ENCODE data around the gene PFN3. TPM values are rescaled to one million over a fixed set of nuclear protein-coding genes. Genes with fewer than 3 reads are reported as not detected.
A peak's percentile ranks its signal among the peaks of the same experiment; 100 is the strongest.

PFN3 gene
- total and polyA plus RNA-seq, 2 of the 13 experiments (the other 11 are each of a cell fraction or from before 2014, with no cell fraction given), result not detected

GRCh38 chr5:177355868-177356168 lies 44.6 kb downstream of the PFN3 start (continued):
- TF ChIP-seq ZNF17 (CRISPR knock-in tag; IDR thresholded peaks at IDR 0.05) (no peak), ZNF616 (CRISPR knock-in tag; IDR thresholded peaks at IDR 0.05; ENCODE audit: low read depth) (no peak), ZKSCAN8 (CRISPR knock-in tag; IDR thresholded peaks at IDR 0.05; ENCODE audit: borderline replicate concordance) (no peak), KDM1A (CRISPR knock-in tag; IDR thresholded peaks at IDR 0.05) (no peak), ZNF337 (CRISPR knock-in tag; IDR thresholded peaks at IDR 0.05; ENCODE audit: borderline replicate concordance, low read depth) (no peak), USF2 (IDR thresholded peaks at IDR 0.05; ENCODE audit: low read depth, low read length) (peak; percentile 68), USF2 (CRISPR knock-in tag; IDR thresholded peaks at IDR 0.05; ENCODE audit: borderline replicate concordance) (peak; percentile 67; the same call in 1 of the 2 replicates), ZNF382 (CRISPR knock-in tag; IDR thresholded peaks at IDR 0.05; ENCODE audit: borderline replicate concordance) (no peak)
- TF ChIP-seq, protein P1, sequence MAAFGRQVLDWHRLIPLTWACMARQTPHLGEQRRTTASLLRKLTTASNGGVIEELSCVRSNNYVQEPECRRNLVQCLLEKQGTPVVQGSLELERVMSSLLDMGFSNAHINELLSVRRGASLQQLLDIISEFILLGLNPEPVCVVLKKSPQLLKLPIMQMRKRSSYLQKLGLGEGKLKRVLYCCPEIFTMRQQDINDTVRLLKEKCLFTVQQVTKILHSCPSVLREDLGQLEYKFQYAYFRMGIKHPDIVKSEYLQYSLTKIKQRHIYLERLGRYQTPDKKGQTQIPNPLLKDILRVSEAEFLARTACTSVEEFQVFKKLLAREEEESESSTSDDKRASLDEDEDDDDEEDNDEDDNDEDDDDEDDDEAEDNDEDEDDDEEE (CRISPR knock-in tag; IDR thresholded peaks at IDR 0.05), result no peak

GRCh38 chr5:177355162-177355867 lies 45.1 kb downstream of the PFN3 start:
- in situ Hi-C loops (cut with HindIII; ENCODE audit: extremely low pct_ligation_motif_present, low pct_unique_long_range_greater_than_20kb), result loop anchor here (25.0 kb wide), 1 partner anchor 818 kb away; the partner anchor contains the start of genes CDHR2 and RNF44
- H3K27ac ChIP-seq (ENCODE audit: extremely low read length, insufficient read depth, low read length), result no peak overlapping the region
- POLR2A ChIA-PET, result interaction anchor here (0.6 to 6.8 kb wide), 10 partner anchors 10 to 268 kb away, joined by 3 to 84 read pairs (median 10); partner anchors contain the start of genes F12 and FGFR4
- H3K4me3 ChIP-seq (replicated peaks in 1 of 3; ENCODE audit: insufficient read depth in 1 of 3, low read depth in 2 of 3, low read length in 3 of 3), result peak overlapping the region in 1 of 3 experiments; percentile 33; a peak in 1 of 6 replicates
- ATAC-seq, result no peak
- peaks cover 11% of the 10 kb centered on the region for H3K79me2 ChIP-seq (ENCODE audit: insufficient read depth, low read length)
- no peak for FAIRE-seq
- H2AFZ ChIP-seq (ENCODE audit: low read length), result no peak overlapping the region
- H4K20me1 ChIP-seq (ENCODE audit: insufficient read depth, low read length), result no peaks in the 10 kb centered on the region
- intact Hi-C loops (cut with micrococcal nuclease; ENCODE audit: unreplicated experiment), result no loop called here
- 100% methylated on average over 1 of the region's 1 CpG for WGBS (ENCODE audit: low lambda C conversion rate)
- H3K27me3 ChIP-seq (ENCODE audit: control insufficient read depth in 1 of 2, insufficient read depth in 2 of 2, low read length in 2 of 2), result peaks cover 0 to 6% of the 10 kb centered on the region in 2 experiments; a peak in 1 of 5 replicates
- CTCF ChIA-PET (ENCODE audit: low intra/inter-chr PET ratio, low total read pairs), result no interaction called here
- H3K36me3 ChIP-seq (replicated peaks in 1 of 2; ENCODE audit: control insufficient read depth in 1 of 2, insufficient read depth in 2 of 2, low read length in 2 of 2), result no peaks in the 10 kb centered on the region
- peaks cover 88% of the 10 kb centered on the region for H3K4me1 ChIP-seq (ENCODE audit: insufficient read depth, low read length)
- H3K4me2 ChIP-seq (ENCODE audit: low read depth, low read length), result peak overlapping the region; percentile 75; the same call in 1 of the 2 replicates
- H3K9ac ChIP-seq (ENCODE audit: insufficient read depth, low read depth, low read length), result peak overlapping the region; percentile 45
- no TSS peak for BruUV-seq (replicated peaks)
- H3K9me3 ChIP-seq (ENCODE audit: low read length), result no peaks in the 10 kb centered on the region
- DNase-seq (ENCODE audit: low spot score), result no peak
- TF ChIP-seq KIAA2018 (CRISPR knock-in tag; IDR thresholded peaks at IDR 0.05; ENCODE audit: borderline replicate concordance) (no peak), ZNF12 (CRISPR knock-in tag; IDR thresholded peaks at IDR 0.05) (peak; percentile 100)

Data from HepG2 (cell line).